ENCODE data around the gene CRLF1.

- TF ChIP-seq CTCF (IDR thresholded peaks at IDR 0.05; ENCODE audit: insufficient read depth, low read length, poor library complexity, severe bottlenecking) (no peak), EZH2phosphoT487 (conservative IDR thresholded peaks at IDR 0.05; ENCODE audit: low read length) (no peak)
Measured at GRCh38 chr19:18593367-18594095, 13.1 kb downstream of the CRLF1 start.
